T47D (cell line): ENCODE results near the gene SCP2.

Experiments used
- DNase-seq, 2 experiments: peaks; one replicate each; pipeline versions ENCODE4 v3.0.0 to v3.0.0-alpha.2; 2011 to 2012; ENCODE audit warnings: low read depth in 1 of 2, low spot score in 1 of 2
- JUND ChIP-seq: IDR thresholded peaks from 2 replicates; pipeline ENCODE4 v1.6.1; 2012; ENCODE audit warnings: low read depth
- in situ Hi-C: cut with HindIII; loops from 2 replicates; pipeline ENCODE4 v1.10.0; 2016; ENCODE audit warnings: low sequenced_read_pairs, low pct_unique_long_range_greater_than_20kb

The SCP2 gene

DNA sequence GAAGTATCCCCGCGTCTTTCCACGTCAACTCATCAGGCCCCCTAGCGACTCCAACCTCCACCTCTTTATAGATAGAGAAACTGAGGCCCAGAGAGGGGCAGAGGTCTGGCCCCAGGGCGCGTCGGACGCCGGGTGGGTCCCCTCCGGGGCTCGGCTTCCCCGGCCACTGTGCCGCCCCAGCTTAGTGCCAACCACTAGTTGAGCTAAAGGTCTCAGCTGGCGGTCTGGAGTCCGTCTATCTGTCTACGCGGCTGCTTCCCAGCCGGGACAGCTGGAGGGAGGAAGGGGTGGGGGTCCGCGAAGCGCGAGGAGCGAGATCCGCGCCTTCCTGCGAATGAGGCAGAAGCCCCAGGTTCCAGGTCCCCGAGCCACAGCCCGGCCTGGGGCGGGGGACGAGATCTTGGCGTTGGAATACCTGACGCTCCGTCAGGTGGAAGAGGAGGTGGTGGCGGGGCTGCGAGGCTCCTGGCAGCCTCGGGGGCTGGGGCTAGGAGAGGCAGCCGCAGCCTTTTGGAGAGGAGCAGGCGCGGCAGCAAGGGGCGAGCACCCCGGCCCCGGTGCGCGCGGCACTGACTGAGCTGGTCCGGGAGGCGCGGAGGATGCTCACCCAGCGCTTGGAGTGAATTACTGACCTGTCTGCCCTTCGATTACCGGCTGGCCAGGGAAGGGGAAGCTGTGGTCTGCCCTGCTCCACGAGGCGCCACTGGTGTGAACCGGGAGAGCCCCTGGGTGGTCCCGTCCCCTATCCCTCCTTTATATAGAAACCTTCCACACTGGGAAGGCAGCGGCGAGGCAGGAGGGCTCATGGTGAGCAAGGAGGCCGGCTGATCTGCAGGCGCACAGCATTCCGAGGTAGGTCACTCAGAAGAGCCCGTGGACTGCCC is 135.9 kb downstream of the SCP2 start:
- no peak for TF ChIP-seq JUND
- in situ Hi-C loops: no loop called here
- DNase-seq: no peak

DNA sequence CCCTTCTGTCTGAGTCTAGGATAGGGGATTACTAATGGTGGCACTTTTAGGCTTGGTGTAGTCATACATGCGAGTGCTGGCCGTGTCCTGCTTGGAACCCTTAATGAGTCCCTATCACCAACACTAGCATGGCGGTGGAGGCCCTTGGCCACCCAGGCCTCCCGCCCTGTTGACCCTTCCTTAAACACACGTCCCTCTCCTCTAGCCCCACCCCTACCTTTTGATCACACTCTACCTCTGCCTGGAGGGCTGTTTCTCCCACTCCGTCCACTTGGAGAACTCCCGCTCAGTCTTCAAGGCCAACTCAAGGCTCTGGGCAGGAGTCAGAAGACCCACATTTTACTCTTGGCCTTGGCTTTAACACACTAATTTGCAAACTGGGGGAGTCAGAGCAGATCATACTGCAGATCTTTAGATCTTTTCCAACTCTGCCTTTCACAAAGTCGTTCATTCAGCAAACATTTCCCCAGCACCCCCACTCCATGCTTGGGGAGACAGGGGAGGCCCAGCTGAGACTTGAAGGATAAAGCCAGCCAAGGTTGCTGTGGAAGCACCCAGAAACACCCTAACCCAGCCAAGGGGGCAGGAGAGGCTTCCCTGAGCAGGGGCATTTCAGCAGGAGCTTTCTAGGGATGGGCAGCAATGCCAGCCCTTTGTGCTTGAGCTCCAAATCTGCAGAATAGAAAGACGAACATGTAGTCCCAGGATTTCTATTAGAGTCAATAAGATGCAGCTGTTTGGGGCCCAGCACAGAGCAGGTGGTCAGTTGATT is 136.9 kb downstream of the SCP2 start:
- in situ Hi-C loops: no loop called here
- no peak for DNase-seq
- TF ChIP-seq JUND: no peak

DNA sequence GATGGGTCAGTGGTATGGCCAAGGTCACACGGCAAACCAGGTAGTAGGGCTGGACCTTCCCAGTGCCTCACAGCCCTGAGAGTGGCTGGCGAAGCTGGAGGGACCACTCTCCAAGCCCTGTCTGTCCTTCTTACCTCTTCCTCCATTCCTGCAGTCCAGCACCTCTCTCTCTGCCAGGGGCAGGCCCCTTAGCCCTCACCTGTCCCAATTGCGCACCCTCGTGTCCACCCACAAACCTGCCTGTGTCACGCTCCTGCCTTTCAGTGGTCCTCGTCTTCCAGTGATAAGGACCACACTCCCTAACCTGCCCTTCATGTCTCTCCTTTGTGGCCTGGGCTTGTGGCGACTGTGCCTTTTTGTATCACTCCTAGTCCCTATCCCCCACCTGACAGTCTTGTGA is 138.3 kb downstream of the SCP2 start:
- in situ Hi-C loops: no loop called here
- DNase-seq: no peak
- no peak for TF ChIP-seq JUND

DNA sequence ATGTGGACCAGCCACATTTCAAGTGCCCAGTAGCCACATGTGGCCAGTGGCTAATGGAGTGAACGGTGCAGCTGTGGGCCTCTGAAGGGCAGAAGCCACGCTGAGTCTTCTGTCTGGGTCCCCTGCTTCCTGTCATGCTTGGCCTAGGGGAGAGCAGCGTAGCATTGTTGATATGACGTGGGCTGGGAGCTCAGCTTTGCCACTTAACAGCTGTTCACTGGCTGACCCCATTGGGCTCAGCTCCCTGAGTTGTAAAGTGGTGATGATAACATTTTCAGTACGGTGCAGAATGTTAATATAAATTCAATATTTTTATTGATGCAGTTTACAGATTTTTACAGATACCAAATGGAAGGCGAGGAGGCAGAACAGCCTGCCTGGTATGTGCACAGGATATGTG is 139.4 kb downstream of the SCP2 start:
- in situ Hi-C loops: no loop called here
- no peak for DNase-seq
- no peak for TF ChIP-seq JUND

DNA sequence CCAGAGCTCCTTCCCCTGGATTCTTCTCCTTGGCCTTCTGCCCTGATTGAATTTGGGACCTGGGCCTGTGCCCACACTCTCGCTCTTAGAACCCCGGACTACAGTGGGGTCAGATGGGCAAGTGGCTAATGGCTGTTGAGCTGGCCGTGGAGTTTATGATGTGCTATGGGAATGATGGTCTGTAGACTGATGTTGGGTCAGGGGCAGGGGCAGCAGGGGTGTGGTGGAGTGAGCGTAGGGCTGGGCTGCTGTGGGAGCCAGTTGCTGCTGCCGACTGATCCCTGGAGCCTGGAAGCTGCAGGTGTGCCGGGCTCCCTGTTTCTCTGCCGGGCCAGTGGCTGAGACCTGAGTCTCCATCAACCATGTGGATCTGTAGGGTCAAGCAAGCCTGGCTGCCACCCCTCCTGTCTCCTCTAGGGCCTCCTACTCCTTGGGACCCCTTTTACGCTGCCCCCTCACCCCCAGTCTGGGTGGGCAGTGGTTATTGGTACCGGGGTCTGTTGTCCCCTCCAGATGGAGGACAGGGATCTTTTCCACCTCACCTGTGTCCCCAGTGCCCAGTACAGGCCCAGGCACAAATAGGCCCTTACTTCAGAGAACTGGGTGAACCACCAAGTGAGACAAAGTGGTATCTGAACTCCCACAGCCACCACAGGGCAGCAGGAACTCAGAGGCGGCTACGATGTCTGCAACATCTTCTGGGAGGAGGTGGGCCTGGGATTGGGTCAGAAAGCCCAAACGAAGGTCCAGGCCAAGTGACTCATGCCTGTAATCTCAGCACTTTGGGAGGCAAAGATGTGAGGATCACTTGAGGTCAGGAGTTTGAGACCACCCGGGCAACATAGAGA is 140.0 kb downstream of the SCP2 start:
- no peak for DNase-seq
- in situ Hi-C loops: no loop called here
- TF ChIP-seq JUND: no peak

DNA sequence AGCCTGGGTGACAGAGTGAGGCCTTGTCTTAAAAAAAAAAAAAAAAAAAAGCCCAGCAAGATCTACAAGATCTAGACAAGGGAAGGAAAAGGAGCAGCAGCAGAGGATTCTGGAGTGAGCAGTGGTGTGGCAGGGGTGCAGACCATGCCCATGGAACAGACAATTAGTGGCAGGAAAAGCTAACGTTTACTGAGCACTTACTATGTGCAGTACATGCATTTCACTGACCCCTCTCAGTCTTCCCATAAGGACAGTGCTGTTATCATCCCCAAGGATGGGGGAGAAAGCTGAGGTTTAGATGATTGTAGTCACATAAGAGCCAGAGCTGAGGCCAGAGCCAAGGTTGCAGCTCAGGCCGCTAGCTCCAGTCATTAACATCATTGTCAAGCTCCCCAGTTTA is 140.8 kb downstream of the SCP2 start:
- in situ Hi-C loops: no loop called here
- no peak for DNase-seq
- TF ChIP-seq JUND: no peak

DNA sequence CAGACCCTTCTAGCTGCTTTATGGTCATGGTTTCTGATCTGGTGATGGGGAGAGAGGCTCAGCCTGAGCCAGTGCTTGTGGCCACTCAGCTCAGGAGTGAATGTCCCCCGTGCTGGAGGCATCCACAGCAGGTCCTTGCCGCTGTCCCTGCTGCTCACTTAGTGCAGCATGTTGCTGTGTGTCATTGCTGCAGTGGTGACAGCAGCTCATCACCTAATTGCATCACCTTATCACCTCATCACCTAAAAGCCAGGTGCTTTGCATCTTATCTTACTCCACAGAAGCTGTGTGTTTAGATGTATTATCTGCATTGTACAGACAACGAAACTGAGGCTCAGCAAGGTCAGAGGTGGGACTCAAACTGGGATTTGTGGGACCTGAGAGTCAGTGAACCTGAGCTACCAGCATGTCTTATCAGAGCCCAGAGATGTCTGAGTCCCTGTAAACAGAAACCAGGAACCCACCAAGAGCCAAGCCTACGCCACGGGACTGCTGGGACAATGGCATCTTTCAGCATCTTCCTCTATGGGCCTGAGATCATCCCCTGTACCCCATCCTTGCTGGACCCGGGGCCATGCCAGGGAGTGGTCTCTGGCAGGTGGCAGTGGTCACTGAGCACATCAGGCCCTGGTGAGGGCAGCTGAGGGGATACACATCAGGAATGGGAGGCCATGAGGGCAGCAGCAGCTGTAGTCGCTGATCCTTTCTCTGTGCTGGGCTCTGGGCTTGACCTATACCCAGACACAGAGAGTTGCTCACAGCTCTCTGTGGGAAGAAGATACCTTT is 141.4 kb downstream of the SCP2 start:
- no peak for TF ChIP-seq JUND
- in situ Hi-C loops: no loop called here
- no peak for DNase-seq

DNA sequence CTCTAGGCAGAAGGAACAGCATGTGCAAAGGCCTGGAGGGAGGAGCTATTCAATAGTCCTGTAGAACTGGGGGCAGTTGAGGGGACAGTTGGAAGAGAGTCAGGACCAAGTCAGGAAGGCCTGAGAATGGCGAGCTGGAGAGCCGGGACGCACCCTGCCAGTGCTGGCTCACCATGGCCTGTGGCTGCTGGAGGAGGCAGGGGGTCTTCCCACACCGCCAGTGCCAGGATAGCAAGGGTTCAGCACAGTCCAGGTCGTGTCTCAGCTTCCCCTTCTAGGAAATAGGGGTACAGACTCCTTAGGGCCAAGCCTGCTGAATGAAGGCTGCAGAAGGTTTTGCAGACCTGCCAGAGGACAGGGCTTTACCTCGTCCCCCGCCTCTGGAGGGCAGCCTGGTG is 142.2 kb downstream of the SCP2 start:
- in situ Hi-C loops: no loop called here
- no peak for DNase-seq
- TF ChIP-seq JUND: no peak

DNA sequence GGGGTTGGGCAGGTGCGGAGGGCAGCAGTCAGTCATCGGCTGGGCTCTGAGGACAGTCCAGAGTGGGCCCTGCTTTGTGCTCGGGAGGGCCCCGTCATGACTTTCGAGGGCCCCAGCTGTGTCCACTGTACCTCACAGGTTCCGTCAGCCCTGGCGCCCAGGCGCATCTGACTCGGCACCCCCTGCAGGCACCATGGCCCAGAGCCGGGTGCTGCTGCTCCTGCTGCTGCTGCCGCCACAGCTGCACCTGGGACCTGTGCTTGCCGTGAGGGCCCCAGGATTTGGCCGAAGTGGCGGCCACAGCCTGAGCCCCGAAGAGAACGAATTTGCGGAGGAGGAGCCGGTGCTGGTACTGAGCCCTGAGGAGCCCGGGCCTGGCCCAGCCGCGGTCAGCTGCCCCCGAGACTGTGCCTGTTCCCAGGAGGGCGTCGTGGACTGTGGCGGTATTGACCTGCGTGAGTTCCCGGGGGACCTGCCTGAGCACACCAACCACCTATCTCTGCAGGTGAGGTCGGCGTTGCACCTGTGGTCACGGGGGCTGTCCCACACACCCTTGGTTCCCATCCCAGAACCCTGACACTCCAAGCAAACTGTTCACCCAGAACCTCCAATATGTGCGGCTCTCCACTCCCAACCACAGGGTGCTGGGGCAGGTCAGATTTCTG is 142.7 kb downstream of the SCP2 start:
- TF ChIP-seq JUND: no peak

DNA sequence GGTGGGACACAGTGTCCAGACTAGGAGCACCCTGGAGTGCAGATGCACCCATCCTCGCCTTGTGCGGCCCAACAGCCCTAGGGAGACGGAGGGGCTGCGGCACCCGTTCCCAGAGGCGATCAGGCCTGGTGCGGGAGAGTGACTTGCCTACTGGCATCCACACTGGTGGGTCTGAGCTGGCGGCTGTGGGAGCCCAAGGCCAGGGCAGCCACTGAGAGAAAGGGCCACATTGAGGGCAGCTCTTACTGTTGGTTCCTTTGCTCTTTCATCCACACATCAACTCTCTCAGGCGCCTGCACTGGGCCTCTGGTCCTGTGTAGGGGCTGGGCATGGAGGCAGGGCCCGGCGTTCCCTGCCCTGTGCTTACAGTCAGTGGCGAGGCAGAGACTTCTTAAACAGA is 143.5 kb downstream of the SCP2 start:
- TF ChIP-seq JUND: no peak
- in situ Hi-C loops: no loop called here
- DNase-seq: no peak

More for the DNA sequence above, 142.7 kb downstream of the SCP2 start:
- DNase-seq: no peak
- in situ Hi-C loops: no loop called here

DNA sequence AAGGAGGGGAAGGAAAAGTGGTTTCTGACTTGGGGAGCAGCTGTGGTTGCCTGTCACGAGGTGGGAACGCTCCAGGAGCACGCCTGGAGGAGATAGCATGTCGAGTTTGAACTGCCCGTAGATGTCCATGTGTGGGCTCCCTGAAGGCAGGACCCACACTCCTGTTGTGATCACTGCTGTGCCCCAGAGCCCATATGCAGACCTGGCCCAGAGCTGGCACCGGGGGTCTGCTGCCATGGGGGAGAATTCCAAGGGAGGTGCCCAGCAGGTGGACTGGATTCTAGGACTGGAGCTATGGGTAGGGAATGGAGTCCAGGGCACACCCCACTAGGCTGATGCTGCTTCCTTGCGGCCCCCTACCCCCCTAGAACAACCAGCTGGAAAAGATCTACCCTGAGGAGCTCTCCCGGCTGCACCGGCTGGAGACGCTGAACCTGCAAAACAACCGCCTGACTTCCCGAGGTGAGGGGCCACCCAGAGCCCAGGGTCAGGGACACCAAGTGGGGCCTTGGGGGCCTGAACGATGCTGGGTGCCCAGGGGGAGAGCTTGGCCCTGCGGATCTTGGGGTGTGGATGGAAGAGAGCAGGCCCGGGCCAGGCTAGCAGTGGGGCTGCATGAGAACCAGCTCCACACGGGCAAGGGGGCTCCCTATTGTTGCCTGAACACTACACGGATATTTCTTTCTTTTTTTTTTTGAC is 144.2 kb downstream of the SCP2 start:
- in situ Hi-C loops: no loop called here
- DNase-seq: no peak

More for the DNA sequence above, 144.2 kb downstream of the SCP2 start:
- TF ChIP-seq JUND: no peak
